Activated T-helper 17 cell treated with anti-CD3 and anti-CD28 coated beads, Interleukin-2, amount 50 U/mL, for 72 hours (primary cell): Measurements from ENCODE around the gene TEX261. TPM values are rescaled to one million over a fixed set of nuclear protein-coding genes. Genes with fewer than 3 reads are reported as not detected.

Source experiments
- ATAC-seq: fragments of 150-1000 bp; cut with Tn5 transposase; replicated peaks from 2 replicates; pipeline ENCODE4 v1.10.0; 2021; ENCODE audit warnings: mild to moderate bottlenecking, moderate library complexity
- H3K27ac Mint-ChIP-seq: one replicate; pipeline ENCODE4 v1.8.0; 2022; ENCODE audit warnings: mixed read lengths
- H3K27me3 Mint-ChIP-seq: one replicate; pipeline ENCODE4 v1.8.0; 2022; ENCODE audit warnings: mixed read lengths
- H3K36me3 Mint-ChIP-seq: one replicate; pipeline ENCODE4 v1.8.0; 2022; ENCODE audit warnings: low read depth, mild to moderate bottlenecking, mixed read lengths
- H3K4me1 Mint-ChIP-seq: one replicate; pipeline ENCODE4 v1.8.0; 2022; ENCODE audit warnings: mixed read lengths
- H3K4me3 Mint-ChIP-seq: one replicate; pipeline ENCODE4 v1.8.0; 2022; ENCODE audit warnings: mild to moderate bottlenecking, mixed read lengths
- H3K9me3 Mint-ChIP-seq: one replicate; pipeline ENCODE4 v1.8.0; 2022; ENCODE audit warnings: mixed read lengths
- total RNA-seq, 2 donors: library from RNA; stranded (reverse); gene quantifications; one replicate each; pipeline ENCODE4 v1.2.3, GENCODE V29; 2022

The TEX261 gene
- total RNA-seq, 2 donors from 2014 or later, result 27.2 to 66.9 TPM

GRCh38 chr2:70979626-70980025 is 15.0 kb downstream of the TEX261 start:
- ATAC-seq, result no peak
- Mint-ChIP-seq H3K27me3 (no peaks in the 10 kb centered on the region), H3K9me3 (no peaks in the 10 kb centered on the region), H3K27ac (no peak overlapping the region), H3K4me1 (peaks cover 16% of the 10 kb centered on the region), H3K36me3 (no peaks in the 10 kb centered on the region), H3K4me3 (no peak overlapping the region)

- Mint-ChIP-seq H3K36me3 (no peaks in the 10 kb centered on the region), H3K4me3 (no peak overlapping the region), H3K27me3 (no peaks in the 10 kb centered on the region), H3K4me1 (peaks cover 14% of the 10 kb centered on the region), H3K27ac (no peak overlapping the region), H3K9me3 (no peaks in the 10 kb centered on the region)
- no peak for ATAC-seq
Observed at GRCh38 chr2:70979180-70979488, 15.5 kb downstream of the TEX261 start.

- peak; percentile 45 for ATAC-seq
- Mint-ChIP-seq H3K4me1 (peaks cover 14% of the 10 kb centered on the region), H3K27me3 (peaks cover 3% of the 10 kb centered on the region), H3K4me3 (peak within 1 kb of the TSS; percentile 93), H3K36me3 (no peaks in the 10 kb centered on the region), H3K27ac (peak within 1 kb of the TSS; percentile 94), H3K9me3 (no peaks in the 10 kb centered on the region)
Observed at GRCh38 chr2:70978341-70979179, 16.1 kb downstream of the TEX261 start, which contains the start of gene ANKRD53. Gene ANKRD53 (plus strand): TSS chr2:70978630. CDS start chr2:70978646, 16 bp downstream.

GRCh38 chr2:70977605-70978205 is 17.0 kb downstream of the TEX261 start:
- Mint-ChIP-seq H3K36me3 (no peaks in the 10 kb centered on the region), H3K27ac (peak overlapping the region; percentile 94), H3K27me3 (peaks cover 3% of the 10 kb centered on the region), H3K4me3 (peak overlapping the region; percentile 93), H3K9me3 (no peaks in the 10 kb centered on the region), H3K4me1 (peaks cover 14% of the 10 kb centered on the region)
- ATAC-seq, result peak; percentile 52

- no peaks in the 10 kb centered on the region for H3K9me3 Mint-ChIP-seq
- H3K27ac Mint-ChIP-seq, result peak overlapping the region; percentile 28
- H3K4me1 Mint-ChIP-seq, result peaks cover 14% of the 10 kb centered on the region
- no peak for ATAC-seq
- peaks cover 3% of the 10 kb centered on the region for H3K27me3 Mint-ChIP-seq
- no peak overlapping the region for H3K4me3 Mint-ChIP-seq
- no peaks in the 10 kb centered on the region for H3K36me3 Mint-ChIP-seq
Observed at GRCh38 chr2:70975237-70975636, 19.4 kb downstream of the TEX261 start.

- no peak overlapping the region for H3K27ac Mint-ChIP-seq
- no peak overlapping the region for H3K4me3 Mint-ChIP-seq
- ATAC-seq, result no peak
Observed at GRCh38 chr2:70974592-70974991, 20.1 kb downstream of the TEX261 start.

GRCh38 chr2:70967189-70967588 is 27.5 kb downstream of the TEX261 start:
- H3K36me3 Mint-ChIP-seq, result no peaks in the 10 kb centered on the region

More at GRCh38 chr2:70974592-70974991, 20.1 kb downstream of the TEX261 start:
- no peaks in the 10 kb centered on the region for H3K36me3 Mint-ChIP-seq
- H3K27me3 Mint-ChIP-seq, result peaks cover 3% of the 10 kb centered on the region
- H3K9me3 Mint-ChIP-seq, result no peaks in the 10 kb centered on the region
- H3K4me1 Mint-ChIP-seq, result peaks cover 14% of the 10 kb centered on the region

GRCh38 chr2:70966681-70967080 is 28.0 kb downstream of the TEX261 start:
- Mint-ChIP-seq H3K4me1 (peaks cover 5% of the 10 kb centered on the region), H3K4me3 (no peak overlapping the region), H3K27me3 (peaks cover 12% of the 10 kb centered on the region), H3K9me3 (no peaks in the 10 kb centered on the region), H3K36me3 (no peaks in the 10 kb centered on the region), H3K27ac (no peak overlapping the region)
- no peak for ATAC-seq

More at GRCh38 chr2:70967189-70967588, 27.5 kb downstream of the TEX261 start:
- peaks cover 9% of the 10 kb centered on the region for H3K27me3 Mint-ChIP-seq
- no peaks in the 10 kb centered on the region for H3K9me3 Mint-ChIP-seq
- no peak overlapping the region for H3K27ac Mint-ChIP-seq
- H3K4me1 Mint-ChIP-seq, result peaks cover 5% of the 10 kb centered on the region
- H3K4me3 Mint-ChIP-seq, result no peak overlapping the region
- ATAC-seq, result no peak

GRCh38 chr2:70965506-70965905 is 29.2 kb downstream of the TEX261 start:
- peaks cover 15% of the 10 kb centered on the region for H3K27me3 Mint-ChIP-seq
- peaks cover 5% of the 10 kb centered on the region for H3K4me1 Mint-ChIP-seq
- H3K36me3 Mint-ChIP-seq, result no peaks in the 10 kb centered on the region
- H3K27ac Mint-ChIP-seq, result no peak overlapping the region
- ATAC-seq, result no peak
- no peaks in the 10 kb centered on the region for H3K9me3 Mint-ChIP-seq
- peak overlapping the region; percentile 80 for H3K4me3 Mint-ChIP-seq

GRCh38 chr2:70964596-70965386 is 29.9 kb downstream of the TEX261 start:
- peaks cover 5% of the 10 kb centered on the region for H3K4me1 Mint-ChIP-seq
- H3K9me3 Mint-ChIP-seq, result no peaks in the 10 kb centered on the region
- peak overlapping the region; percentile 2 for H3K27ac Mint-ChIP-seq
- no peaks in the 10 kb centered on the region for H3K36me3 Mint-ChIP-seq
- peaks cover 15% of the 10 kb centered on the region for H3K27me3 Mint-ChIP-seq
- peak overlapping the region; percentile 80 for H3K4me3 Mint-ChIP-seq
- peak; percentile 99 for ATAC-seq

- Mint-ChIP-seq H3K4me3 (peak overlapping the region; percentile 80), H3K9me3 (no peaks in the 10 kb centered on the region), H3K27me3 (peaks cover 15% of the 10 kb centered on the region), H3K27ac (no peak overlapping the region), H3K36me3 (no peaks in the 10 kb centered on the region), H3K4me1 (peaks cover 5% of the 10 kb centered on the region)
- ATAC-seq, result no peak
Observed at GRCh38 chr2:70964133-70964532, 30.5 kb downstream of the TEX261 start.

- Mint-ChIP-seq H3K9me3 (no peaks in the 10 kb centered on the region), H3K4me3 (no peak overlapping the region), H3K36me3 (no peaks in the 10 kb centered on the region), H3K27me3 (peaks cover 15% of the 10 kb centered on the region), H3K27ac (no peak overlapping the region), H3K4me1 (peaks cover 5% of the 10 kb centered on the region)
- ATAC-seq, result no peak
Observed at GRCh38 chr2:70962885-70963878, 31.5 kb downstream of the TEX261 start.

GRCh38 chr2:70962211-70962884 is 32.3 kb downstream of the TEX261 start:
- Mint-ChIP-seq H3K36me3 (no peaks in the 10 kb centered on the region), H3K4me3 (no peak overlapping the region), H3K27me3 (peaks cover 15% of the 10 kb centered on the region), H3K9me3 (no peaks in the 10 kb centered on the region), H3K27ac (no peak overlapping the region), H3K4me1 (peaks cover 5% of the 10 kb centered on the region)
- no peak for ATAC-seq
